Sigmoid colon (tissue), 7 donors: Measurements from ENCODE around the gene CDKL1. TPM values are rescaled to one million over a fixed set of nuclear protein-coding genes. Genes with fewer than 3 reads are reported as not detected.
"Not testable (repeated sequence)": the region's sequence is repeated elsewhere in the genome, so short reads cannot be mapped to it uniquely, and the experiment has no call there.

ENCODE experiments used
- DNase-seq: peaks from one replicate; pipeline ENCODE4 v3.0.0-alpha.2; 2019
- H3K27ac ChIP-seq, 4 donors: fragments of 200-600 bp; sonication (generic); one replicate each; pipeline ENCODE4 v1.5.1; 2016 to 2019; ENCODE audit warnings: mild to moderate bottlenecking in 1 of 4
- H3K27me3 ChIP-seq, 3 donors: fragments of 200-600 bp; sonication (generic); one replicate each; pipeline ENCODE4 v1.5.1; 2019; ENCODE audit warnings: mild to moderate bottlenecking in 1 of 3
- H3K36me3 ChIP-seq, 4 donors: fragments of 200-600 bp; sonication (generic); one replicate each; pipeline ENCODE4 v1.5.1; 2016 to 2019
- H3K4me1 ChIP-seq, 4 donors: fragments of 200-600 bp; sonication (generic); one replicate each; pipeline ENCODE4 v1.5.1; 2017 to 2019
- H3K4me3 ChIP-seq, 4 donors: fragments of 200-600 bp; sonication (generic); one replicate each; pipeline ENCODE4 v1.5.1; 2017 to 2019; ENCODE audit warnings: mild to moderate bottlenecking in 2 of 4, moderate library complexity in 1 of 4
- H3K9me3 ChIP-seq, 4 donors: fragments of 200-600 bp in 3 of 4; sonication (generic) in 3 of 4; one replicate each; pipeline versions ENCODE4 v1.5.1 to v1.6.1; 2013 to 2019
- CTCF ChIP-seq, 4 experiments: fragments of 450-650 bp in 3 of 4; fragments of 200-600 bp in 1 of 4; IDR thresholded peaks; one replicate each; pipeline ENCODE4 v1.5.1; 2016 to 2019; ENCODE audit warnings: antibody characterized with exemption in 4 of 4, mild to moderate bottlenecking in 3 of 4, moderate library complexity in 2 of 4
- EP300 ChIP-seq, 4 donors: sonication (generic); formaldehyde crosslinking; IDR thresholded peaks; one replicate each; pipeline ENCODE4 v1.6.1; 2017; ENCODE audit warnings: antibody characterized with exemption in 4 of 4
- POLR2A ChIP-seq, 2 donors: fragments of 450-650 bp; IDR thresholded peaks; one replicate each; pipeline ENCODE4 v1.6.1; 2016; ENCODE audit warnings: antibody characterized with exemption in 2 of 2, mild to moderate bottlenecking in 2 of 2, moderate library complexity in 2 of 2
- POLR2AphosphoS5 ChIP-seq, 4 donors: sonication (generic); formaldehyde crosslinking; IDR thresholded peaks; one replicate each; pipeline ENCODE4 v1.6.1; 2017; ENCODE audit warnings: antibody characterized with exemption in 4 of 4
- WGBS, 2 donors: extraction: QIAGEN DNeasy Blood & Tissue Kit; methylation state at CpG; one replicate each; pipeline ENCODE4 v1.1.7; 2013; 5-methylcytosine and 5-hydroxymethylcytosine counted together
- intact Hi-C: fragments of 100-400 bp; cut with DNase I; formaldehyde crosslinking; loops from one replicate; pipeline ENCODE4 v1.15.1; 2023
- polyA plus RNA-seq, 3 donors: library from polyadenylated mRNA; stranded (reverse); fragments of 200-250 nt; gene quantifications; one replicate each; pipeline ENCODE4 v1.2.3, GENCODE V29; 2013
- total RNA-seq, 4 donors: library from RNA; depleted of rRNA; stranded (reverse); fragments of >200 nt; gene quantifications; one replicate each; pipeline ENCODE4 v1.1.0, GENCODE V29; 2016
- donor health status: healthy with polysubstance abuse.
- donor health status: Bipolar disorder and iron deficiency.
- donor health status: healthy.

Gene CDKL1
- total and polyA plus RNA-seq, 7 donors: 4.2 to 91.8 (median 39.8) TPM

- TF ChIP-seq EP300 (IDR thresholded peaks at IDR 0.05): no peak
- no peak for TF ChIP-seq POLR2A (IDR thresholded peaks at IDR 0.05)
- TF ChIP-seq CTCF (IDR thresholded peaks at IDR 0.05): no peak
- no peak for TF ChIP-seq POLR2AphosphoS5 (IDR thresholded peaks at IDR 0.05)
- peaks cover 0 to 38% (median 17%) of the 10 kb centered on the region in 4 donors for H3K4me1 ChIP-seq
- H3K27ac ChIP-seq: peak overlapping the region in 3 of 4 donors; percentile 72 to 76 (median 76)
- DNase-seq: no peak
- no peaks in the 10 kb centered on the region for H3K9me3 ChIP-seq
- peaks cover 0 to 15% (median 1%) of the 10 kb centered on the region in 4 donors for H3K36me3 ChIP-seq
- 80 to 82% methylated on average over 1 of the region's 1 CpG for WGBS, 2 donors
- H3K27me3 ChIP-seq: no peaks in the 10 kb centered on the region
- intact Hi-C loops: loop anchor here (10.0 kb wide), 2 partner anchors 454 to 456 kb away; no protein-coding TSS in a partner anchor
- no peak overlapping the region for H3K4me3 ChIP-seq
Observed at GRCh38 chr14:50319293-50319692, 77.4 kb downstream of the CDKL1 start.

GRCh38 chr14:50318031-50318626 is 78.6 kb downstream of the CDKL1 start:
- H3K4me3 ChIP-seq: no peak overlapping the region
- no peaks in the 10 kb centered on the region for H3K9me3 ChIP-seq
- H3K4me1 ChIP-seq: peaks cover 0 to 43% (median 22%) of the 10 kb centered on the region in 4 donors
- H3K27me3 ChIP-seq: no peaks in the 10 kb centered on the region
- no peak for TF ChIP-seq EP300 (IDR thresholded peaks at IDR 0.05)
- TF ChIP-seq CTCF (IDR thresholded peaks at IDR 0.05): peak; percentile 44 to 75 (median 66)
- no peak for DNase-seq
- WGBS, 2 donors: 47 to 66% methylated on average over 4 of the region's 4 CpGs
- peaks cover 0 to 5% (median 0%) of the 10 kb centered on the region in 4 donors for H3K36me3 ChIP-seq
- intact Hi-C loops: loop anchor here (10.0 kb wide), 2 partner anchors 453 to 457 kb away; no protein-coding TSS in a partner anchor
- H3K27ac ChIP-seq: no peak overlapping the region

GRCh38 chr14:50314098-50314497 is 82.6 kb downstream of the CDKL1 start:
- H3K27me3 ChIP-seq, H3K36me3 ChIP-seq, H3K9me3 ChIP-seq, H3K4me3 ChIP-seq, H3K27ac ChIP-seq, DNase-seq: not testable (repeated sequence)
- WGBS, 2 donors: 96 to 97% methylated on average over 3 of the region's 3 CpGs
- intact Hi-C loops: loop anchor here (5.0 to 10.0 kb wide), 4 partner anchors 82 to 461 kb away; partner anchors contain the start of genes SAV1 and SOS2
- H3K4me1 ChIP-seq: peaks cover 0 to 34% (median 19%) of the 10 kb centered on the region in 4 donors

- Histone ChIP-seq H3K27me3 (no peaks in the 10 kb centered on the region), H3K4me1 (peaks cover 0 to 22% (median 18%) of the 10 kb centered on the region in 4 donors), H3K9me3 (no peaks in the 10 kb centered on the region), H3K27ac (peak overlapping the region; percentile 88 to 93 (median 92)), H3K4me3 (peak overlapping the region; percentile 68 to 93 (median 84)), H3K36me3 (no peaks in the 10 kb centered on the region)
- intact Hi-C loops: loop anchor here (2.0 to 10.0 kb wide), 5 partner anchors 80 to 462 kb away; partner anchors contain the start of genes ARF6, SAV1 and SOS2
- WGBS, 2 donors: 1 to 3% methylated on average over 18 of the region's 18 CpGs
- DNase-seq: no peak
- no peak for TF ChIP-seq CTCF (IDR thresholded peaks at IDR 0.05)
- no peak for TF ChIP-seq POLR2A (IDR thresholded peaks at IDR 0.05)
- no peak for TF ChIP-seq POLR2AphosphoS5 (IDR thresholded peaks at IDR 0.05)
Observed at GRCh38 chr14:50312734-50313054, 84.0 kb downstream of the CDKL1 start.

- H3K27ac ChIP-seq: peak within 1 kb of the TSS; percentile 88 to 93 (median 92)
- intact Hi-C loops: loop anchor here (2.0 to 10.0 kb wide), 5 partner anchors 80 to 463 kb away; partner anchors contain the start of genes ARF6, SAV1 and SOS2
- H3K4me3 ChIP-seq: peak within 1 kb of the TSS; percentile 68 to 93 (median 84)
- no peaks in the 10 kb centered on the region for H3K9me3 ChIP-seq
- no peaks in the 10 kb centered on the region for H3K36me3 ChIP-seq
- no peak for TF ChIP-seq CTCF (IDR thresholded peaks at IDR 0.05)
- TF ChIP-seq POLR2AphosphoS5 (IDR thresholded peaks at IDR 0.05): peak; percentile 59 to 91 (median 85)
- peak; percentile 37 to 79 for TF ChIP-seq POLR2A (IDR thresholded peaks at IDR 0.05)
- peak; percentile 95 for DNase-seq
- no peaks in the 10 kb centered on the region for H3K27me3 ChIP-seq
- 0 to 1% methylated on average over 83 of the region's 83 CpGs for WGBS, 2 donors
- peaks cover 0 to 21% (median 15%) of the 10 kb centered on the region in 4 donors for H3K4me1 ChIP-seq
Observed at GRCh38 chr14:50311972-50312733, 84.5 kb downstream of the CDKL1 start, which contains the start of the genes DMAC2L and L2HGDH. TSS of gene DMAC2L (plus strand) at chr14:50312324. CDS start at chr14:50321488, 9,164 bp downstream. TSS of gene L2HGDH (minus strand) at chr14:50312229. CDS start at chr14:50312150, 79 bp downstream.
